Ishikawa (cell line): ENCODE measurements around the gene SLC37A3.

Source experiments
- CEBPB ChIP-seq: IDR thresholded peaks from 2 replicates; pipeline ENCODE4 v1.6.1; 2012
- CREB1 ChIP-seq: IDR thresholded peaks from 2 replicates; pipeline ENCODE4 v1.6.1; 2012; ENCODE audit warnings: low read depth
- EGR1 ChIP-seq: IDR thresholded peaks from 2 replicates; pipeline ENCODE4 v1.6.1; 2012
- EP300 ChIP-seq: IDR thresholded peaks from 2 replicates; pipeline ENCODE4 v1.6.1; 2012; ENCODE audit warnings: borderline replicate concordance
- FOXM1 ChIP-seq: IDR thresholded peaks from 2 replicates; pipeline ENCODE4 v1.6.1; 2012; ENCODE audit warnings: low read depth, borderline replicate concordance
- NFIC ChIP-seq: IDR thresholded peaks from 2 replicates; pipeline ENCODE4 v1.6.1; 2012
- RAD21 ChIP-seq: IDR thresholded peaks from 2 replicates; pipeline ENCODE4 v1.6.1; 2012; ENCODE audit warnings: low read depth
- TAF1 ChIP-seq: IDR thresholded peaks from 2 replicates; pipeline ENCODE4 v1.6.1; 2012; ENCODE audit warnings: low read depth, mild to moderate bottlenecking
- TCF12 ChIP-seq: IDR thresholded peaks from 2 replicates; pipeline ENCODE4 v1.6.1; 2012; ENCODE audit warnings: low read depth
- TEAD4 ChIP-seq: IDR thresholded peaks from 2 replicates; pipeline ENCODE4 v1.6.1; 2012
- YY1 ChIP-seq: IDR thresholded peaks from 2 replicates; pipeline ENCODE4 v1.6.1; 2012; ENCODE audit warnings: low read depth
- ZBTB7A ChIP-seq: IDR thresholded peaks from 2 replicates; pipeline ENCODE4 v1.6.1; 2012; ENCODE audit warnings: low read depth
- TF ChIP-seq, protein P1 (sequence below): IDR thresholded peaks from 2 replicates; pipeline ENCODE4 v1.6.1; 2012
- TF ChIP-seq, protein P2 (sequence below): IDR thresholded peaks from 2 replicates; pipeline ENCODE4 v1.6.1; 2012
- TF ChIP-seq, protein P3 (sequence below): IDR thresholded peaks from 2 replicates; pipeline ENCODE4 v1.6.1; 2012; ENCODE audit warnings: low read depth, mild to moderate bottlenecking

The SLC37A3 gene

DNA sequence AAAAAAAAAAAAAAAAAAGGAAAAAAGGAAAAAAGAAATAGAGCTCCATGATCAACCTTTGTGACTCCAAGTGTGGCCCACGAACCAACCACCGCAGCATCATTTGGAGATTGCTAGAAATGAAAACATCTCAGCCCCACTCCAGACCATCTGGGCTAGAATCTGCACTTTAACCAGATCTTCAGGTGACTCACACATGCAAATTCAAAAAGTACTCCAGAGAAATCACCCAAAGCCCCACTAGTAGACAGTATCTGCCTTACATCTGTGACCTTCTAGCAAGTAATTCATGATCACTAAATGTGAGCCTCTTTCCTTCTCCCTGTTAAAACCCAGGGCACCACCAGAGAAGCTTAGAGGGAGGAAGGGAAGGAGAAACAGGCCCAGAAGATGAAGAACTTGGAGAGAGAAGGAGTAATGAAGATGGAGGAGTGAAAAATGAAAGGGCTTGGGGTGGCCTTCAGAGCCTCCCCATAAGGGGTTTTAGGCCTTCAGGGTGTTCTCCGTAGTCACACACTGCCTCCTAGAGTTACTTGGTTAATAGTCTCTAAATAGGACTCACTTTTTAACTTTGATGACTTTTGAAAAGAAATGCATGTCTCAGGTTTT, 94.0 kb downstream of the SLC37A3 start:
- TF ChIP-seq TAF1 (no peak), CREB1 (no peak), RAD21 (peak; percentile 58; the same call in 1 of the 2 replicates)

DNA sequence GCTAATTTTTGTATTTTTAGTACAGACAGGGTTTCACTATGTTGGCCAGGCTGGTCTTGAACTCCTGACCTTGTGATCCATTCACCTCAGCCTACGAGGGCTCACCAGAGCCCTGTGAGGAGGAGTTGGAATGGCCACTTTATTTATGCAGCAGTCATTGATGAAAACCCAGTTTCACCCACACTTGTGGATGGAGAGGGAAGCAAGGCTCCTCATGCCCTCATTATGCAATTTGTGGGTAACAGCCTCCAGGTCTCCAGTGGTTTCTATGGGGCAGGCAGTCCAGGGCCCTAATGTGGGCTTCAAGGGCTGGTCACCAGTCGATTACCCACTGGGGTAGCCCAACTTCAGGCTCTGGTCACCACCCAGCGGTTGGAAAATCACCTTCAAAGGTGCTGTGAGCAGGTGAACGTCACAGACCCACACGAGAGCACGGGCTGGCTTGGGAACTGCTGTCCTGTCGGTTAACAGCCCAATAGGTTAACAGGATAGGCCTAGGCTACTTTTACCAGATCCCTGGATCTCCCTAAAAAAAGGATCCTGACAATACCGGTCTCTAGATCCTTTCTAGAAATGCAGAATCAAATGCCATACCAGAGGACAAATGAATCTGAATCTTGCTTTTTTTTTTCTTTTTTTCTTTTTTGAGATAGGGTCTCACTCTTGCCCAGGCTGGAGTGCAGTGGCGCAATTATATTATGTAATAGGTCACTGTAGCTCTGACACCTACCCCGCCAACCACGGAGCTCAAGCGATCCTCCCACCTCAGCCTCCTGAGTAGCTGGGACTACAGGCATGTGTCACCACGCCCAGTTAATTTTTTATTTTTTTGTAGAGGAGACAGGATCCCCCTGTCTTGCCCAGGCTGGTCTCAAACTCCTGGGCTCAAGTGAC, 97.8 kb downstream of the SLC37A3 start:
- TF ChIP-seq EP300 (no peak), YY1 (no peak), EGR1 (no peak), NFIC (no peak), TAF1 (no peak), CEBPB (no peak), RAD21 (no peak)
- TF ChIP-seq, protein P1, sequence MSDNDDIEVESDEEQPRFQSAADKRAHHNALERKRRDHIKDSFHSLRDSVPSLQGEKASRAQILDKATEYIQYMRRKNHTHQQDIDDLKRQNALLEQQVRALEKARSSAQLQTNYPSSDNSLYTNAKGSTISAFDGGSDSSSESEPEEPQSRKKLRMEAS, result no peak

DNA sequence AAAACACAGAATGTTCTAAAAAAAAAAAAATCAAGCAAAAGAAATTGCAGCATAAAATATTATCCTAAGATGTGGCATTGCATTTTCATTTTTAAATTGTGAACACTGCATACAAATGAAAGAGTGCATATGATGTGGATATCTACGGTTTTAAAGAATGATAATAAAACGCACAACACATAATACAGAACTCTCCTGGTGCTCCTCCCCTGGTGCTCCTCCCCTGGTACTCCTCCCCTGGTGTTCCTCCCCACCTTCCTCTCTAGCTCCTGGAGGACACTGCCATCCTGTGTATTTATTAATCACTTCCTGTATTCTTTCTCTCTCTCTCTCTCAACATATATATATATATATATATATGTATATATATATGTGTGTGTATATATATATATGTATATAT, 100.1 kb downstream of the SLC37A3 start:
- no peak for TF ChIP-seq TCF12
- TF ChIP-seq, protein P1, result no peak
- TF ChIP-seq TAF1, result no peak
- TF ChIP-seq RAD21, result no peak
- no peak for TF ChIP-seq CEBPB
- no peak for TF ChIP-seq YY1
- no peak for TF ChIP-seq TEAD4
- TF ChIP-seq, protein P2, sequence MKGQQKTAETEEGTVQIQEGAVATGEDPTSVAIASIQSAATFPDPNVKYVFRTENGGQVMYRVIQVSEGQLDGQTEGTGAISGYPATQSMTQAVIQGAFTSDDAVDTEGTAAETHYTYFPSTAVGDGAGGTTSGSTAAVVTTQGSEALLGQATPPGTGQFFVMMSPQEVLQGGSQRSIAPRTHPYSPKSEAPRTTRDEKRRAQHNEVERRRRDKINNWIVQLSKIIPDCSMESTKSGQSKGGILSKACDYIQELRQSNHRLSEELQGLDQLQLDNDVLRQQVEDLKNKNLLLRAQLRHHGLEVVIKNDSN, result no peak
- no peak for TF ChIP-seq CREB1
- no peak for TF ChIP-seq EGR1
- TF ChIP-seq NFIC, result no peak

DNA sequence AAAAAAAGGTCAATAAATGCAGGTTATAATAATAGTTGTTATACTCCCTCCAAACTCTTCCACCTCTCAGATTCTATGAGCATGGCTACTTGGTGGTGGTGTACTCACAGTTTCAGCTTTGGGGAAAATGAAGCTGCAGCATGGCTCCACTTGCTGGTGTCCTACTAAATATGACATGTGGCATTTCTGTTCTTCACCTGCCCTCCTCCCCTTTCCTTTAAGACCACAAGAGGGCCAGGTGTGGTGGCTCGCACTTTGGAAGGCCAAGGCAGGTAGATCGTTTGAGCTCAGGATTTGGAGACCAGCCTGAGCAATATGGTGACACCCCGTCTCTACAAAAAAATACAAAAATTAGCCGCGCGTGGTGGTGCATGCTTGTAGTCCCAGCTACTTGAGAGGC, 101.1 kb downstream of the SLC37A3 start:
- TF ChIP-seq FOXM1, result no peak
- TF ChIP-seq ZBTB7A, result no peak
- no peak for TF ChIP-seq TAF1
- TF ChIP-seq NFIC, result no peak
- TF ChIP-seq EP300, result no peak
- no peak for TF ChIP-seq CEBPB
- TF ChIP-seq, protein P1, result no peak
- TF ChIP-seq YY1, result no peak
- TF ChIP-seq TEAD4, result no peak
- no peak for TF ChIP-seq EGR1

DNA sequence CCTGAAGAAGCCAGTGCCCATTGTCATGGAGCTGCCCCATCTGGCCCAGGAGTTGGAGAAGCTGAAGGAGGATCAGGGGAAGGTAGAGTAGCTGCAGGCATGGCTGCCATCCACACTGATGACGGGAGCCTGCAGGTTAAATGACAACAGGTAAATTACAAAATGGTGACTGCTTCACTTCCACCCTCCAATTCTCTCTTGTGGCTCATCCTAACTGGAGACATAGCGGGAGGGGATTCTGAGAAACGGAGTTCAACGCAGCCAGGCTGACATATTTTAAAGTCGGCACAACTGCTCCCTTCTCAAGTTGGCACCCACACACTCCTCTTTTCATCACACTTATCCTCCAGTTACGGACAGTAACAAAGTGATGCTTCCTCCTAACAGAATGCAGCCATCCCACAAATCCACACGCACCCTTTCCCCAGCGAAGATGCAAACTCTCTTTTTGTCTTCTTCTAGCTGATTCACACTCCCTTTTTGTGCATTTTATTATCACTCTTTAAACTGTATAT, 103.0 kb downstream of the SLC37A3 start:
- no peak for TF ChIP-seq TAF1
- no peak for TF ChIP-seq CEBPB
- TF ChIP-seq RAD21, result no peak
- TF ChIP-seq, protein P2, result no peak
- TF ChIP-seq FOXM1, result no peak
- TF ChIP-seq CREB1, result no peak
- TF ChIP-seq ZBTB7A, result no peak
- TF ChIP-seq NFIC, result no peak
- TF ChIP-seq, protein P1, result no peak
- no peak for TF ChIP-seq EGR1
- TF ChIP-seq EP300, result no peak
- TF ChIP-seq TCF12, result no peak
- TF ChIP-seq, protein P3, sequence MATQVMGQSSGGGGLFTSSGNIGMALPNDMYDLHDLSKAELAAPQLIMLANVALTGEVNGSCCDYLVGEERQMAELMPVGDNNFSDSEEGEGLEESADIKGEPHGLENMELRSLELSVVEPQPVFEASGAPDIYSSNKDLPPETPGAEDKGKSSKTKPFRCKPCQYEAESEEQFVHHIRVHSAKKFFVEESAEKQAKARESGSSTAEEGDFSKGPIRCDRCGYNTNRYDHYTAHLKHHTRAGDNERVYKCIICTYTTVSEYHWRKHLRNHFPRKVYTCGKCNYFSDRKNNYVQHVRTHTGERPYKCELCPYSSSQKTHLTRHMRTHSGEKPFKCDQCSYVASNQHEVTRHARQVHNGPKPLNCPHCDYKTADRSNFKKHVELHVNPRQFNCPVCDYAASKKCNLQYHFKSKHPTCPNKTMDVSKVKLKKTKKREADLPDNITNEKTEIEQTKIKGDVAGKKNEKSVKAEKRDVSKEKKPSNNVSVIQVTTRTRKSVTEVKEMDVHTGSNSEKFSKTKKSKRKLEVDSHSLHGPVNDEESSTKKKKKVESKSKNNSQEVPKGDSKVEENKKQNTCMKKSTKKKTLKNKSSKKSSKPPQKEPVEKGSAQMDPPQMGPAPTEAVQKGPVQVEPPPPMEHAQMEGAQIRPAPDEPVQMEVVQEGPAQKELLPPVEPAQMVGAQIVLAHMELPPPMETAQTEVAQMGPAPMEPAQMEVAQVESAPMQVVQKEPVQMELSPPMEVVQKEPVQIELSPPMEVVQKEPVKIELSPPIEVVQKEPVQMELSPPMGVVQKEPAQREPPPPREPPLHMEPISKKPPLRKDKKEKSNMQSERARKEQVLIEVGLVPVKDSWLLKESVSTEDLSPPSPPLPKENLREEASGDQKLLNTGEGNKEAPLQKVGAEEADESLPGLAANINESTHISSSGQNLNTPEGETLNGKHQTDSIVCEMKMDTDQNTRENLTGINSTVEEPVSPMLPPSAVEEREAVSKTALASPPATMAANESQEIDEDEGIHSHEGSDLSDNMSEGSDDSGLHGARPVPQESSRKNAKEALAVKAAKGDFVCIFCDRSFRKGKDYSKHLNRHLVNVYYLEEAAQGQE, result no peak
- TF ChIP-seq TEAD4, result no peak
- no peak for TF ChIP-seq YY1

DNA sequence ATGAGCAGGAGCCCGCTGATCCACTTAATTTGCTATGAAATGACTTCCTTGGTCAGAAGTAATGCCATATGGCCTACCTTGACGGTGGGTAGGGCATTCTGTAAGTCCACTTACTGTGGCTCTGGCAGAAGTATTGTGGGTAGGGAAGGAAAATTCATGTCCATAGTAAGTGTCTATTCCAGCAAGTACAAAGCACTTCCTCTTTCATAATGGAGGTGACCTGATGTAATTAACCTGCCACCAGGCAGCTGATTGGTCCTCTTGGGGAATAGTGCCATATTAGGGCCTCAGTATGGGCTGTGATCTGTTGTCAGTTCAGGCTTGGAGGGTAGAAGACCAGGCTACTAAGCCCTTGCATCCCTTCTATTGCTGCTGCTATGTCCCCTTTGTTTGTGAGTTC, 103.9 kb downstream of the SLC37A3 start:
- no peak for TF ChIP-seq TEAD4
- no peak for TF ChIP-seq EGR1
- no peak for TF ChIP-seq EP300
- TF ChIP-seq TCF12, result no peak
- TF ChIP-seq, protein P2, result no peak
- TF ChIP-seq CEBPB, result no peak
- no peak for TF ChIP-seq RAD21
- no peak for TF ChIP-seq NFIC
- TF ChIP-seq YY1, result no peak
